HG03520 (cell line): Measurements from ENCODE around the gene SRRD.
A peak's percentile ranks its signal among the peaks of the same experiment; 100 is the strongest.

Experiments
- ATAC-seq: cut with Tn5 transposase; IDR thresholded peaks from one replicate; pipeline ENCODE4 v1.9.1; 2021; ENCODE audit warnings: mild to moderate bottlenecking, moderate library complexity; ENCODE audit not compliant: unreplicated experiment

The SRRD gene

GRCh38 chr22:26481112-26481693 lies 2.5 kb upstream of the SRRD start:
- no peak for ATAC-seq

GRCh38 chr22:26481694-26482093 lies 2.0 kb upstream of the SRRD start:
- ATAC-seq = no peak

GRCh38 chr22:26482161-26482560 lies 1.5 kb upstream of the SRRD start:
- ATAC-seq = no peak

- peak; percentile 8 for ATAC-seq
These were observed 636 bp upstream of the SRRD start for GRCh38 chr22:26483043-26483438.

GRCh38 chr22:26484360-26484706 lies 656 bp downstream of the SRRD start:
- no peak for ATAC-seq

- ATAC-seq = no peak
These were observed 1.3 kb downstream of the SRRD start for GRCh38 chr22:26485013-26485412.

GRCh38 chr22:26485806-26486390 lies 2.2 kb downstream of the SRRD start:
- no peak for ATAC-seq

GRCh38 chr22:26486394-26486793 lies 2.7 kb downstream of the SRRD start:
- no peak for ATAC-seq

GRCh38 chr22:26487996-26488395 lies 4.3 kb downstream of the SRRD start:
- ATAC-seq = no peak

GRCh38 chr22:26489447-26490036 lies 5.9 kb downstream of the SRRD start:
- no peak for ATAC-seq

GRCh38 chr22:26492220-26492619 lies 8.5 kb downstream of the SRRD start:
- ATAC-seq = no peak

GRCh38 chr22:26494506-26494905 lies 10.8 kb downstream of the SRRD start:
- ATAC-seq = no peak

GRCh38 chr22:26496456-26496855 lies 12.8 kb downstream of the SRRD start:
- no peak for ATAC-seq

GRCh38 chr22:26499188-26499703 lies 15.6 kb downstream of the SRRD start:
- no peak for ATAC-seq

GRCh38 chr22:26501996-26502395 lies 18.3 kb downstream of the SRRD start:
- no peak for ATAC-seq

GRCh38 chr22:26502688-26503561 lies 19.2 kb downstream of the SRRD start:
- ATAC-seq = no peak

- no peak for ATAC-seq
These were observed 20.1 kb downstream of the SRRD start for GRCh38 chr22:26503758-26504157.

GRCh38 chr22:26508148-26508547 lies 24.5 kb downstream of the SRRD start:
- ATAC-seq = no peak

GRCh38 chr22:26512149-26512793 lies 28.6 kb downstream of the SRRD start, which contains the start of gene TFIP11:
TFIP11 (minus strand) TSS chr22:26512473; CDS start chr22:26510272, 2,201 bp downstream.
- peak; percentile 89 for ATAC-seq

GRCh38 chr22:26513838-26514237 lies 30.2 kb downstream of the SRRD start:
- ATAC-seq = no peak
